Measurements from ENCODE around the gene SEPSECS. TPM values are rescaled to one million over a fixed set of nuclear protein-coding genes. Genes with fewer than 3 reads are reported as not detected.

Gene SEPSECS
- total and polyA plus RNA-seq, 2 of the 8 experiments (the other 6 are each of a cell fraction or from before 2014, with no cell fraction given): 1.9 to 4.1 TPM

DNA sequence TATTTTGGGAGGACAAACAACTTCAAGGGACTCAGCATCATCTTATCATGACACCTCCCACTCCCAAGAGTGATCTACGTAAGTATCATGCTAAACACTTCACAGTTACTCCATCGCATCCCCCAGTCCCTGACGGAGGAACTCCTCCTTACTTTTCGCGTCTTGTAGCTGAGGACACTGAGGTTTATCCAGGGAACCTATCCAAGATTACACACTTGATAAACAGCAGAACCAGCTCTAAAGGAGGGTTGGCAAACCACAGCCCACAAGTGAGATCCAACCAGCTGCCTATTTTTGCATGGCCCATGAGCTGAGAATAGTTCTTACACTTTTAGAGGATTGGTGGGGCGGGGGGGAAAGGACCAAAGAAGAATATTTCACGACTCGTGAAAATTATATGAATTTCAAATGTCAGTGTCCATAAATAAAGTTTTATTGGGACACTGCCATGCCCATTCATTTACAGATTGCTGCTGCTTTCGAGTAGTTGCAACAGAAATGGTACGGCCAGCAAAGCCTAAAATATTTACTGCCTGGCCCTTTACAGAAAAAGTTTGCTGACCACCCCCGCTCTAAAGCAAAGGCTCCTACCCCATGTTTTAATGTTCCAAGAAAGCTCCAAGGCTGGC lies 47.8 kb downstream of the SEPSECS start (continued):
- no peak for TF ChIP-seq HDAC2 (IDR thresholded peaks at IDR 0.05; ENCODE audit: borderline replicate concordance in 1 of 2, low read depth in 2 of 2, low read length in 2 of 2)
- no peak for TF ChIP-seq RNF2 (IDR thresholded peaks at IDR 0.05; ENCODE audit: borderline replicate concordance, low read depth, low read length, missing control alignments, poor library complexity, severe bottlenecking)
- TF ChIP-seq, protein P1, sequence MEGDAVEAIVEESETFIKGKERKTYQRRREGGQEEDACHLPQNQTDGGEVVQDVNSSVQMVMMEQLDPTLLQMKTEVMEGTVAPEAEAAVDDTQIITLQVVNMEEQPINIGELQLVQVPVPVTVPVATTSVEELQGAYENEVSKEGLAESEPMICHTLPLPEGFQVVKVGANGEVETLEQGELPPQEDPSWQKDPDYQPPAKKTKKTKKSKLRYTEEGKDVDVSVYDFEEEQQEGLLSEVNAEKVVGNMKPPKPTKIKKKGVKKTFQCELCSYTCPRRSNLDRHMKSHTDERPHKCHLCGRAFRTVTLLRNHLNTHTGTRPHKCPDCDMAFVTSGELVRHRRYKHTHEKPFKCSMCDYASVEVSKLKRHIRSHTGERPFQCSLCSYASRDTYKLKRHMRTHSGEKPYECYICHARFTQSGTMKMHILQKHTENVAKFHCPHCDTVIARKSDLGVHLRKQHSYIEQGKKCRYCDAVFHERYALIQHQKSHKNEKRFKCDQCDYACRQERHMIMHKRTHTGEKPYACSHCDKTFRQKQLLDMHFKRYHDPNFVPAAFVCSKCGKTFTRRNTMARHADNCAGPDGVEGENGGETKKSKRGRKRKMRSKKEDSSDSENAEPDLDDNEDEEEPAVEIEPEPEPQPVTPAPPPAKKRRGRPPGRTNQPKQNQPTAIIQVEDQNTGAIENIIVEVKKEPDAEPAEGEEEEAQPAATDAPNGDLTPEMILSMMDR (IDR thresholded peaks at IDR 0.05; ENCODE audit: control extremely low read depth in 1 of 3, insufficient read depth in 1 of 3, low read depth in 1 of 3, low read length in 3 of 3): no peak
- no peak for TF ChIP-seq SP4 (IDR thresholded peaks at IDR 0.05; ENCODE audit: low read length)
- no peak for TF ChIP-seq TCF12 (IDR thresholded peaks at IDR 0.05; ENCODE audit: low read depth, low read length)

Data from H1 (cell line).